A549 (cell line): ENCODE data around the gene PSMC3IP. TPM values are rescaled to one million over a fixed set of nuclear protein-coding genes. Genes with fewer than 3 reads are reported as not detected.

Experiments
- polyA plus RNA-seq, 4 experiments: library from polyadenylated mRNA; depleted of rRNA in 3 of 4; stranded (reverse); fragments of >200 nt; fragmentation: RNase III in 1 of 4; extraction: RNeasy Plus Mini Kit Qiagen cat#74134 plus additional on column Dnase treatment in 1 of 4; gene quantifications; 2 replicates in 3 of 4; 3 replicates in 1 of 4; pipeline ENCODE4 v1.2.3, GENCODE V29; 2011 to 2017

Gene PSMC3IP
- polyA plus RNA-seq, 2 of the 4 experiments (the other 2 are of a cell fraction) = 26.1 to 37.9 TPM

Other genes starting within 250 kb of the PSMC3IP start
- 72.8 and 81.9 TPM in 2 replicates for gene STAT3, start 189.3 kb downstream of the PSMC3IP start, polyA plus RNA-seq (2011; rRNA removed)
- gene STAT3, start 189.3 kb downstream of the PSMC3IP start, polyA plus RNA-seq (2017; fragmentation: RNase III; extraction: RNeasy Plus Mini Kit Qiagen cat#74134 plus additional on column Dnase treatment) = 97.8 to 115 TPM (median 109 TPM) in 3 replicates
- gene CAVIN1, start 154.5 kb downstream of the PSMC3IP start, polyA plus RNA-seq (2011; rRNA removed) = 91.4 and 101 TPM in 2 replicates
- gene CAVIN1, start 154.5 kb downstream of the PSMC3IP start, polyA plus RNA-seq (2017; fragmentation: RNase III; extraction: RNeasy Plus Mini Kit Qiagen cat#74134 plus additional on column Dnase treatment) = 371 to 416 TPM (median 377 TPM) in 3 replicates
- 33.7 and 59.6 TPM in 2 replicates for gene ATP6V0A1, start 118.9 kb downstream of the PSMC3IP start, polyA plus RNA-seq (2011; rRNA removed)
- 25.8 to 27.3 TPM (median 26.7 TPM) in 3 replicates for gene ATP6V0A1, start 118.9 kb downstream of the PSMC3IP start, polyA plus RNA-seq (2017; fragmentation: RNase III; extraction: RNeasy Plus Mini Kit Qiagen cat#74134 plus additional on column Dnase treatment)
- 17.8 and 18.0 TPM in 2 replicates for gene NAGLU, start 41.5 kb downstream of the PSMC3IP start, polyA plus RNA-seq (2011; rRNA removed)
- 28.2 to 34.5 TPM (median 34.0 TPM) in 3 replicates for gene NAGLU, start 41.5 kb downstream of the PSMC3IP start, polyA plus RNA-seq (2017; fragmentation: RNase III; extraction: RNeasy Plus Mini Kit Qiagen cat#74134 plus additional on column Dnase treatment)
- 0.40 and 0.49 TPM in 2 replicates for gene HSD17B1, start 24.8 kb downstream of the PSMC3IP start, polyA plus RNA-seq (2011; rRNA removed)
- gene HSD17B1, start 24.8 kb downstream of the PSMC3IP start, polyA plus RNA-seq (2017; fragmentation: RNase III; extraction: RNeasy Plus Mini Kit Qiagen cat#74134 plus additional on column Dnase treatment) = 1.2 to 1.9 TPM (median 1.5 TPM) in 3 replicates
- gene COASY, start 15.6 kb downstream of the PSMC3IP start, polyA plus RNA-seq (2011; rRNA removed) = 65.4 and 77.5 TPM in 2 replicates
- 103 to 113 TPM (median 112 TPM) in 3 replicates for gene COASY, start 15.6 kb downstream of the PSMC3IP start, polyA plus RNA-seq (2017; fragmentation: RNase III; extraction: RNeasy Plus Mini Kit Qiagen cat#74134 plus additional on column Dnase treatment)
- 48.0 and 48.6 TPM in 2 replicates for gene MLX, start 10.6 kb downstream of the PSMC3IP start, polyA plus RNA-seq (2011; rRNA removed)
- gene MLX, start 10.6 kb downstream of the PSMC3IP start, polyA plus RNA-seq (2017; fragmentation: RNase III; extraction: RNeasy Plus Mini Kit Qiagen cat#74134 plus additional on column Dnase treatment) = 46.3 to 48.1 TPM (median 47.0 TPM) in 3 replicates
- gene RETREG3, start 31.6 kb upstream of the PSMC3IP start, polyA plus RNA-seq (2011; rRNA removed) = 28.3 and 45.9 TPM in 2 replicates
- 19.4 to 24.2 TPM (median 22.6 TPM) in 3 replicates for gene RETREG3, start 31.6 kb upstream of the PSMC3IP start, polyA plus RNA-seq (2017; fragmentation: RNase III; extraction: RNeasy Plus Mini Kit Qiagen cat#74134 plus additional on column Dnase treatment)
- 73.3 and 79.3 TPM in 2 replicates for gene TUBG1, start 32.0 kb upstream of the PSMC3IP start, polyA plus RNA-seq (2011; rRNA removed)
- gene TUBG1, start 32.0 kb upstream of the PSMC3IP start, polyA plus RNA-seq (2017; fragmentation: RNase III; extraction: RNeasy Plus Mini Kit Qiagen cat#74134 plus additional on column Dnase treatment) = 151 to 161 TPM (median 156 TPM) in 3 replicates
- gene TUBG2, start 81.6 kb upstream of the PSMC3IP start, polyA plus RNA-seq (2011; rRNA removed) = 14.9 and 18.6 TPM in 2 replicates
- 27.1 to 36.1 TPM (median 30.6 TPM) in 3 replicates for gene TUBG2, start 81.6 kb upstream of the PSMC3IP start, polyA plus RNA-seq (2017; fragmentation: RNase III; extraction: RNeasy Plus Mini Kit Qiagen cat#74134 plus additional on column Dnase treatment)
- gene PLEKHH3, start 99.3 kb upstream of the PSMC3IP start, polyA plus RNA-seq (2011; rRNA removed) = 5.3 and 5.5 TPM in 2 replicates
- 12.3 to 15.5 TPM (median 14.0 TPM) in 3 replicates for gene PLEKHH3, start 99.3 kb upstream of the PSMC3IP start, polyA plus RNA-seq (2017; fragmentation: RNase III; extraction: RNeasy Plus Mini Kit Qiagen cat#74134 plus additional on column Dnase treatment)
- 0.19 and 0.23 TPM in 2 replicates for gene CCR10, start 104.1 kb upstream of the PSMC3IP start, polyA plus RNA-seq (2011; rRNA removed)
- 0.59 to 0.73 TPM (median 0.66 TPM) in 3 replicates for gene CCR10, start 104.1 kb upstream of the PSMC3IP start, polyA plus RNA-seq (2017; fragmentation: RNase III; extraction: RNeasy Plus Mini Kit Qiagen cat#74134 plus additional on column Dnase treatment)
- gene CNTNAP1, start 104.8 kb upstream of the PSMC3IP start, polyA plus RNA-seq (2011; rRNA removed) = 8.2 and 8.8 TPM in 2 replicates
- gene CNTNAP1, start 104.8 kb upstream of the PSMC3IP start, polyA plus RNA-seq (2017; fragmentation: RNase III; extraction: RNeasy Plus Mini Kit Qiagen cat#74134 plus additional on column Dnase treatment) = 6.3 to 7.1 TPM (median 7.1 TPM) in 3 replicates
- gene EZH1, start 167.3 kb upstream of the PSMC3IP start, polyA plus RNA-seq (2011; rRNA removed) = 35.4 and 41.1 TPM in 2 replicates
- gene EZH1, start 167.3 kb upstream of the PSMC3IP start, polyA plus RNA-seq (2017; fragmentation: RNase III; extraction: RNeasy Plus Mini Kit Qiagen cat#74134 plus additional on column Dnase treatment) = 20.1 to 21.7 TPM (median 21.5 TPM) in 3 replicates
- 0.49 and 1.2 TPM in 2 replicates for gene RAMP2, start 183.5 kb upstream of the PSMC3IP start, polyA plus RNA-seq (2011; rRNA removed)
- gene RAMP2, start 183.5 kb upstream of the PSMC3IP start, polyA plus RNA-seq (2017; fragmentation: RNase III; extraction: RNeasy Plus Mini Kit Qiagen cat#74134 plus additional on column Dnase treatment) = 0.30 to 1.0 TPM (median 0.87 TPM) in 3 replicates
- gene VPS25, start 195.7 kb upstream of the PSMC3IP start, polyA plus RNA-seq (2011; rRNA removed) = 143 and 173 TPM in 2 replicates
- gene VPS25, start 195.7 kb upstream of the PSMC3IP start, polyA plus RNA-seq (2017; fragmentation: RNase III; extraction: RNeasy Plus Mini Kit Qiagen cat#74134 plus additional on column Dnase treatment) = 118 to 132 TPM (median 119 TPM) in 3 replicates
- 1.1 and 1.6 TPM in 2 replicates for gene WNK4, start 202.9 kb upstream of the PSMC3IP start, polyA plus RNA-seq (2011; rRNA removed)
- 1.3 to 1.5 TPM (median 1.5 TPM) in 3 replicates for gene WNK4, start 202.9 kb upstream of the PSMC3IP start, polyA plus RNA-seq (2017; fragmentation: RNase III; extraction: RNeasy Plus Mini Kit Qiagen cat#74134 plus additional on column Dnase treatment)
- 126 and 170 TPM in 2 replicates for gene COA3, start 221.0 kb upstream of the PSMC3IP start, polyA plus RNA-seq (2011; rRNA removed)
- 127 to 131 TPM (median 130 TPM) in 3 replicates for gene COA3, start 221.0 kb upstream of the PSMC3IP start, polyA plus RNA-seq (2017; fragmentation: RNase III; extraction: RNeasy Plus Mini Kit Qiagen cat#74134 plus additional on column Dnase treatment)
- 0.06 and 0.07 TPM in 2 replicates for gene CNTD1, start 221.1 kb upstream of the PSMC3IP start, polyA plus RNA-seq (2011; rRNA removed)
- gene CNTD1, start 221.1 kb upstream of the PSMC3IP start, polyA plus RNA-seq (2017; fragmentation: RNase III; extraction: RNeasy Plus Mini Kit Qiagen cat#74134 plus additional on column Dnase treatment) = 0.10 to 0.47 TPM (median 0.17 TPM) in 3 replicates
- gene BECN1, start 246.6 kb upstream of the PSMC3IP start, polyA plus RNA-seq (2011; rRNA removed) = 125 and 138 TPM in 2 replicates
- 98.9 to 103 TPM (median 99.8 TPM) in 3 replicates for gene BECN1, start 246.6 kb upstream of the PSMC3IP start, polyA plus RNA-seq (2017; fragmentation: RNase III; extraction: RNeasy Plus Mini Kit Qiagen cat#74134 plus additional on column Dnase treatment)